Measurements from ENCODE around the gene GATA5.

The GATA5 gene

DNA sequence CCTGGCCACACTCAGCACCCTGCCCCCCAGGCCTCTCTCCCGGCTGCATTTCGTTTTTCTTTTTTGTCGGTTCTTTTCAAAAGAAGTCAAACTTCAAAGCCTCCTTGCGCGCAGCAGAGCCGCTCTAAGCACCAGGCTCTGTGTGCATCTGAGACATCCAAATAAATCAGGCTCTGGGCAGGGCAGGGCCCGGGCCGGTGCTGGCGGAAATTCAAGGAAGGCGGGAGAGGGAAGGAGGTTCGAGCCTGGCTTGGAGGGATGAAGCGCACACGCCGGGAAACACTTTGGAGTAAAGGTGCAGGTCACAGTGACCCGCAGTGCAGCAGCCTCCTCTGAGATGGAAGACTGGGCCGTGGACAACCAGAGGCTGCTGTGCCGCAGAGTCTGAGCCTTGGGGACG lies 5.8 kb downstream of the GATA5 start:
- no peak for DNase-seq

DNA sequence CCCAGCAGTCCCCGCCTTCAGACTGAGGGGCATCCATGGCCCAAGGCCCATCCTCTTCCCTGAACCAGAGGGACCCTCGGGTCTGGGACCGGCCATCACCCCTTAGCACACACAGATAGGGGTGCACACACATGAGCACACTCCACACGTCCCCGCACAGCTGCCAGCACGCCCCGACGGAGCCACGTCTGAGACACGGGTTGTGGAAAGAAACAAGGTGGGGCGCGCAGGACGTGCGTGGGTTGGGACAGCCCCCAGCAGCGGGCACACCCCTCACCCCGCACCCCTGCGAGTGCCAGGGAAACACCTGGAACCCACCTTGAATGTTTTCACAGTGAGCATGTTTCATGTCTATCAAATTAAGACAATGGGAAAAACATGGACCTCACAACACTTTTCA lies 6.4 kb downstream of the GATA5 start:
- no peak for DNase-seq

DNA sequence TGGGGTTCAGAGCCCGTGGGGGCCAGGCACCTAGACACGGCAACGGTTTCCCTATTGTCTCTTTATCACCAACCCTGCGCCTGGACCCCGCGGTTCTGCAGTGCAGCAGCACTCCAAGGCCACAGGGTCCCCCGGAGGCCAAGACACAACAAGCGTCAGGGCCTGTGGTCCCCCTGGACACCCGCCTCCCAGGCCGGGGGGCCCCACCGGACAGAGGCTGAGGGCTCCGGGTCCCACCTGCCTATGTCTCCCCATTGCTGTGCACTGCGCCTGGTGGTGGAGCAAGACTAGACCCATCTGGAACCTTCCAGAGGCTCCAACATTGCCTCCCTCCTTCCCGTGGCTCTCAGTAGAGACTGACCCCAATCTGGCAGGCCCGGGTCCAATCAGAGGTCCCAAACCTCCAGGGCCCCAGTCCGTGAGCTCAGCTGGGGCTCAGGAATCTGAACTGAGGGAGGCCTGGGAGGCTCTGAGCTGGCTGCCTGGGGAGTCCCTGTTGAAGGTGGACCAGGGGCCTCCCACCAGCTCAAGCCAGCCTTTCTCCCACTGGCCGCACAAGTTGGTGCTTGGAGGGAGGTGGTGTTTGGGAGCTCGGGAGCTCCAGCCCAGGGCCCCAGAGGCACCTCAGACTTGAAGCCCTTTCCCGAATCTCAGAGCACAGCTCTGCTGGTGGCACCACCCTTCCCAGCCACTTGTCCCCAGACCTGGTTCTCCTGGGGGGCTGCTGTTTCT lies 8.8 kb downstream of the GATA5 start:
- no peak for DNase-seq

GRCh38 chr20:62466072-62466760 lies 9.6 kb downstream of the GATA5 start:
- no peak for DNase-seq

GRCh38 chr20:62464990-62465389 lies 10.8 kb downstream of the GATA5 start:
- no peak for DNase-seq

- DNase-seq, result no peak
Measured at GRCh38 chr20:62464425-62464770, 11.4 kb downstream of the GATA5 start.

- DNase-seq, result no peak
Measured at GRCh38 chr20:62463651-62464424, 12.0 kb downstream of the GATA5 start.

GRCh38 chr20:62462976-62463592 lies 12.7 kb downstream of the GATA5 start:
- DNase-seq, result no peak

DNA sequence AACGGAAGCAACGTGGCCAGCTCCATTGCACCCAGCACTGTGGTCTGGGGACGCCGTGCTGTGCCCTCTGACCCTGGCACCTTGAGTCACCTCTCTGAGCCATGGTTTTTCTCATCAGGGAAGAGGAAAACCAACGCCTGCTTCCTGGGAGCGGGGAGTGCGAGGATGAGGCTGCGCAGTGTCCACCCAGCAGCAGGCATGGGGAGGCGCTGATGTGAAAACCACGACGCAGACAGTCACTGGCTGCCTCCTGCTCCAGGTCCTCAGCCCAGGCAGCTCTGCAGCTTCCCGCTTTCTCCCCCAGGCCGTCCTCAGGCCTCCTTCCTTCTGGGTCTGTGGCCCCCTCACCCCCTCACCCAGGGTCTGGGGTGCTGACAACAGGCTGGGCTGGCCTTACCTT lies 14.0 kb downstream of the GATA5 start:
- no peak for DNase-seq

GRCh38 chr20:62461157-62461556 lies 14.6 kb downstream of the GATA5 start:
- no peak for DNase-seq

DNA sequence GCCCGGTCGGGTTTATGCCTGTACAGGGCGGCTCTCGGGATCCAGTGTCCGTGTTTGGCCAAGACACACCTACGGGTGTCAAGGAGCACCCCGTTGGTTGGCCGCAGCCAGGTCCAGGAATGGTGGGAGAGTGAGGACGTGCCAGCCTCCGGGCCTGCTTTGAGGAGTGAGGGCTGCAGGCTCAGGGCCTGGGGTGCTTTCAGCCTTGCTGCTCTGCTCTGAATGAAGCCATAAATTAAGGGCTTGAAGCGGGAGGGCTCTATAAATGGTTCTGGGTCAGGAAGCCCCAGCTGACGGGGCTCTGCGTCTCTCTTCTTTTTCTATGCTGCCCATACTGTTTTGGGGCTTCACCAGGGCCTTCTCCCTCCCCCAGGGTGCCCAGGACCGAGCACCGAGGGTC lies 15.1 kb downstream of the GATA5 start:
- DNase-seq, result no peak

DNA sequence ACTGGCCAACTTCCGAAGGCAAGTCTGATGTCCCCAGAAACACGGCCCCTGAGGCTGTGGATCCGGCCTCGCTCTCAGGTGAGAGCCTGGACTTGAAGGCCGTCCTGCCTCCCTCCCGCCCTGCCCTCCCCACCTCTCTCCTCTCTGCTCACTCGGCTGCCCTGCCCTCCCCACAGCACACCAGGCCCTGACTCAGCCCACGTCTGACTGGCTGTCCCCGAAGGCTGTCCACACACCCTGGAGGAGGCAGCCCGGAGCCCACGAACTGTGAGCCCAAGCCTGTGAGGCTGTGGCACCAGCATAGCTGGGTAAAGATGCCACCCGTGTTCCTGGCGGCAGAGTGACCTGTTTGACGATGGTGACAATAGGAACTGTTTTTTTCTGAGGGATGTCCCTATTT lies 16.3 kb downstream of the GATA5 start:
- DNase-seq, result no peak

DNA sequence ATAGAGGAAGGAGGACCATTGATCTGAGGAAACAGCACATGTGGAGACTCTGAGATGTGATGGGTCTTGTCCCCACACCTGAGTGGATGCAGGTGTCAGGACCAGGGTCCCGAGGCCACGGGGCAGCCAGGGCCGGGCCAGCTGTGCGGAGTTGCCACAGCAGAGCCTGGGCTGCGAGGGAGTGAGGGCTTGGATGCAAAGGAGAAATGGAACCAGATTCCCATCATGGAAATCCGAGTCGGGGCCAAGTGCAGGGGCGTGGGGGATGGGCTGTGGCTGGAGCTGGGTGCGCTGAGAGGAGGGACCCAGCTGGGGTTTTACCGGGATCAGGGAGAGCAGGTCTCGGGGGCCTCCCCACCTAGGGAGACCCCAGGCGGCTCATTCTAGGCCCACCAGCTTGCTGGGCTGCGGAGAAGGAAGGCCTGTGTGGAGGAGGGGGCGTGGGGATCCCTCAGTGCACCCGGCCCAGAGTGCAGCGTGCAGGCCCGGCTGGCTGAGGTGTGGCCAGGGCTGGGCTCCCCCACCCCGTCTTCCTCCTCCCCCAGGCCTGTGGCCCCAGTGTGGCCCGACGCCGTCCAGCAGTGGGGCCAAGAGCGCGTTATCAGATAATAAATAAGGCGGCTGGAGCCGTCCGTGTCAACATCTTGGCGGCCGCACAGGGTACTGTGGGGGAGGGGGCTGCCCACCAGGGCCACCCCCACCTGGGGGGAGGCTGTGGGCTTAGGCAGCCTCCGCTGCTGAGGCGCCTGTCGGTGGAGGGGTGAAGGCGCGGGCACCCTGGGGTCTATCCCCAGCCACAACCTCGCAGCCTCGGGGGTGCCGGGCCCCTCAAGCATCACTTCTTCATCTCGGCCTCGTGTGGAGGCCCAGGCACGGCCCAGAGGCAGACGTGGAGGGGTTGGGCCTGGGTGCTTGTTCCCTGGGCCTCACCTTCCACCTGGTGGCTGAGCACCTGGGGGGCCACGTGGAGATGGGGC lies 17.2 kb downstream of the GATA5 start:
- DNase-seq, result no peak

DNA sequence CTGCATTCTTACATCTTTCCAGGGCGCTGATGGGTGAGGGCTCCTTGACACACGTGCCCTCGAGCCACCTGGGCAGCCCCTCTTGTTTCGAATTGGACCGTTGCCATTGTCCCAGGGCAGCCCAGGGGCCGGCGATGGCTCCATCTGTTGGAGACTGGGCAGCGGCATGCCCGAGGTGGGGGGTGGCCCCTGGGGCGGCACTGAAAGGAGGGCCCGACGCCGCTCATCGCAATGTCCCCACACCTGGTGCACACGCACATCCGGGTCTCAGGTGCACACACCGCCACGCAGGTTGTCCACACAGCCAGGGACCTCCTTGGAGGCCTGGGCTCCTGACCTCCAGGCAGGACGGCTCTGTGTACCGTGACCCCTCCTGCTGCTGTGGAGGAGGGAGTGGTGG lies 18.0 kb downstream of the GATA5 start:
- no peak for DNase-seq

- no peak for DNase-seq
Measured at GRCh38 chr20:62457098-62457497, 18.7 kb downstream of the GATA5 start.

GRCh38 chr20:62455929-62456328 lies 19.9 kb downstream of the GATA5 start:
- DNase-seq, result no peak

DNA sequence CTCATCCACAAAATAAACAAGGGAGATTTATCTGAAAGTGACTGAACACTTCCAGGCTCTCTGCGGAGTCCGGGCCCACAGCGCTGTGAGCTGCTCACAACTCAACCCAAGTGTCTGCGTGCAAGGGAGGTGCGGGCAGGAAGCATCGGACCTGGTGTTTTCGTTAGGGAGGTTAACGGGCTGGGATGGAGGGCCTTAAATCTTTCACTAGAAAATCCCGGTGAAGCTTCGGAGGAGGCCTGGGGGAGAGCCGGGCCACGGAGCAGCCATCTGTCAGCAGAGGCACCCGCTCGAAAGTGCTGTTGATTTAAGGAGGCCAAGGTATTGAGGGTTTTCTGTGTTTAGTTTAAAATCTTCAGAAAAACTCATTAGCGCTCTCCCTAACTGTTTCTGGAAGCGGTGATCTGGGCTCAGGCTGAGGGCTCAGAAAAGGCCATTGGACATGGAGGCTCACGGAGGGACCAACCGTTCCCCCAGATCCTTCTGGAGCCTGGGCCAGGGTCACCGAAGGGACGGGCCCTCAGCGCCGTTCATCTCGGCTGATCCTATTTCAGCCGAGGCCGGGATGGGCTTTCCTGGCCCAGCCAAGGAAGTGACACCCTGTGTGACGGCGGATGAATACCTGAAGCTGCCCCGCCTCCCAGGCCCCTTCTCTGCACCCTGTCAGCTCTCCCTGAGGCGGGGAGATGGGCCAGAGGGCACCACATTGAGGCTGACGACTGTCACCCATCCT lies 20.7 kb downstream of the GATA5 start:
- DNase-seq, result no peak

GRCh38 chr20:62453186-62453808 lies 22.5 kb downstream of the GATA5 start:
- DNase-seq, result no peak

DNA sequence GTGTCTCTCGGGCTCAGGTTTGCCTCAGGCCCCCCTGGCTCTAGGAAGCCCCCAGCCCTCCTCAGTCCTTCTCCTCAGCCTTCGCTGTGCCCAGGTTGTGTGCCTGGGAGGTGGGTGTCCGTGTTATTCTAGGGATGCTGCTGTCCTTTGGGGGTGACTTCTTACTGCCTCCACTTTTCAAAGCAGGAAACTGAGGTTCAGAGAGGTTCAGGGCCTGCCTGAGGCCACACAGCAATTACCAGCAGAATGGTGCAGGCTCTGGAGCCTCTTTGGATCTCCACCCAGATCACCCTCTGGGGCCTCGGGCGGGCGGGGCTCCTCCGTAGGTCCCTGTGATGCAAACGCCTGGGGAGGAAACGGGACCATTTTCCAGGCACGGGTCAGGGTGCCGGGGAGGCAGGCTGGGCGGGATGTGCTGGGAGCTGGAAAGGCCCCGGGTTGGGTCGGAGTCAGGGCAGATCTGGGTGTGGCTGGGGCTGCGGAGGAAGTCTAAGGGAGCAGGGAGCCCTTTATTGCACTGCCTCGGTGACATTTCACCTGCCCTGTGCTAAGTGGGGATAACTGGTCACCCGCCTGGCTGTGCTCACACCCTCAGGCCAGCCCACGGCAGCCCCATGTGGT lies 23.2 kb downstream of the GATA5 start:
- no peak for DNase-seq

GRCh38 chr20:62451970-62452369 lies 23.8 kb downstream of the GATA5 start:
- DNase-seq, result no peak

Data from fibroblast of skin of right biceps (primary cell).